Measurements from ENCODE around the gene LRRC38.
A peak's percentile ranks its signal among the peaks of the same experiment; 100 is the strongest.
"Not testable (repeated sequence)": the region's sequence is repeated elsewhere in the genome, so short reads cannot be mapped to it uniquely, and the experiment has no call there.

LRRC38 gene, protein sequence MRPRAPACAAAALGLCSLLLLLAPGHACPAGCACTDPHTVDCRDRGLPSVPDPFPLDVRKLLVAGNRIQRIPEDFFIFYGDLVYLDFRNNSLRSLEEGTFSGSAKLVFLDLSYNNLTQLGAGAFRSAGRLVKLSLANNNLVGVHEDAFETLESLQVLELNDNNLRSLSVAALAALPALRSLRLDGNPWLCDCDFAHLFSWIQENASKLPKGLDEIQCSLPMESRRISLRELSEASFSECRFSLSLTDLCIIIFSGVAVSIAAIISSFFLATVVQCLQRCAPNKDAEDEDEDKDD

DNA sequence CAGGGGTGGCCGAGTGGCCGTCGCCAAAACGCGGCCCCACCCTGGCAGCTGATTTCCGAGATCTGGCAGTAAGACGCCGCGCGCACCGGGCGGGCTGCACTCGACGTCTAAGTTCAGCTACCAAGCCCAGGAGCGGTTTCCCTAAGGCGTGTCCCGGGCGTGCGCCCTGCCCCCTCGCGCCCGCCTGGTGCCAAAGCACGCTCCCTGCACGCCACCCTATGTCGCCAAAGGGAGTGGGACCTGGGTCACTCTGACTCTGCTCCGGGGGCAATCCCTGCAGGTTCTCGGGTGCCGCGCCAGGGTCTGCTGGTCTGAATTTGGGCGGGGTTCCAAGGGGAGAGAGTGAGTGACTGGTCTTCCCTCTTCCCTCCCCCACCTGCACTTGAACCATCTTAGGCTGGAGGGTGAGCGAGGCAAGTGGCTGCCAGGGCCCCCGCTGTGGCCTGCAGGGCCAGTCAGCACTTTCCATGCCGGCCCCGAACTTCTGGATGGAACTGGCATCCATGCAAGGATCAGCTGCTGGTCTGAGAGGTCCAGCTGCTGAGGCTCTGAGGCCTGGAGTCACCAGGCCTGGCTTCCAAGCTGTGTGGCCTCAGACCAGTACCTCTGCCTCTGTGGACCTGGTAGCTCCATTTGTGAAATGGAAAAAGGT lies at the start of gene LRRC38:
Gene LRRC38, minus strand, starts transcription at position 109 of the 652 bp plus-strand sequence. CDS start 410 bp downstream, outside the sequence.
- peak; percentile 43 for DNase-seq (ENCODE audit: low read depth, low spot score)

DNA sequence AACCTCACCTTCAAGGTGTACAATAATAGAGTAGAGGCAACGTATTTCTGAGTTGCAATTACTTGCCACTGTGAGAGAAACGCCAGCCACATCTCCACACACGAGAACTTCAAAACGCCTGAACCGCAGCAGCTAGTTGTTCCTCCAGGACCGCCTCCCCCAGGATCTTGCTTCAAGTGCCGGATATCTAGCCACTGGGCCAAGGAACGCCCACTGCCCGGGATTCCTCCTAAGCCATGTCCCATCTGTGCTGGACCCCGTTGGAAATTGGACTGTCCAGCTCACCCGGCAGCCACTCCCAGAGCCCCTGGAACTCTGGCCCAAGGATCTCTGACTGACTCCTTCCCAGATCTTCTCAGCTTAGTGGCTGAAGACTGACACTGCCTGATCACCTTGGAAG lies 49.2 kb upstream of the LRRC38 start:
- not testable (repeated sequence) for DNase-seq (ENCODE audit: low read depth, low spot score)

DNA sequence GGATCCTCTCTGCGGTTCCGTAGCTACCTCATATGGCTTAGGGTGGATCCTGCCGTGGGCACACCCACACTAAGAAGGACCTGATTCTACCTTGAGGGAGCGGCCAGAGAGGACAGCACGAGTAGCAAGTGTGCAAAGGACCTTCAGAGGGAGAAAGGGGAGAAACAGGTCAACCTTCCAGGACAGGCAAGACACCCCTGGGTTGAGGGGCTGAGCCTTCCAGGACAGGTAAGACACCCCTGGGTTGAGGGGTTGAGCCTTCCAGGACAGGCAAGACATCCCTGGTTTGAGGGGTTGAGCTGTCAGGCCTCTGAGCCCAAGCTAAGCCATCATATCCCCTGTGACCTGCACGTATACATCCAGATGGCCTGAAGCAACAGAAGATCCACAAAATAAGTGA lies 46.7 kb upstream of the LRRC38 start:
- no peak for DNase-seq (ENCODE audit: low read depth, low spot score)

DNA sequence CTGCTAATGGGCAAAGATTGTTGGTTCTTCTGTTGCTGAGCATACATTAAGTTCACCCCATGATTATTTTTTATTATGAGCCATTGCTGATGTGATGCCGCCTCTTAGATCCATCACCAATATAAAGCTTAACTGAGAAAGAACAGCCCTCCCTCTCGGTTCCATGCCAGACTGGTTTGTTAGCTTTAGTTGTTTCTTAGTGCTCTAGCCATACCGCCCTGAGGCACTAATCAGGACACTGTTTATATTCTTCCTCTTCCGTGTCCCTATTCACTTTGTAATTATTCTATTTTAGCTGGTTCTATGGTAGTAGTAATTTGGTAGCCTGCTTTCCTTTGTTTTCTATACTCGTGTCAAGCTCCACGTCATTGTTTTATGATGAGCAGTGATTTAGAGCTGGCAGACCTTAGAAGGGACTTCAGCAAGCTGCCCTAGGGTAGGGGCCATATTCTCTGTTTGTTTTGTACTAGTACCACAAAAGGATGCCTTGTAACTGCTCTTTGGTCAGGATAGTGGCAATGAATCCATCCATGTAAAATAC lies 42.5 kb upstream of the LRRC38 start:
- DNase-seq (ENCODE audit: low read depth, low spot score) = peak; percentile 59

DNA sequence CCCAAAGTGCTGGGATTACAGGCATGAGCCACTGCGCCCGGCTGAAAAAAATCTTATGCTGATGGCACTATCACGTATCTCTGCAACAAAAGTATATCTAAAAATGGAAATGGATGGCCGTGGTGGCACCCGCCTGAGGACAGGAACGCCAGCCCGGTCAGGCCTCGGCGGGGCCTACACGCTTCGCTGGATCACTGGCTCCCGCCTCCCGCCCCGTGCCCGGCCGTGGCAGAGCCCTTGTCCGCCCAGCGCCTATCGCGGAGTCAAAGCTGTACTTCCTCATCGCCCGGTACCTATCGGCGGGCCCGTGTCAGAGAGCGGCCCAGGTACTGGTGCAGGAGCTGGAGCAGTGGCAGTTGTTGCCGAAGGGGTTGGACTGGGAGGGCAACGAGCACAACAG lies 41.0 kb upstream of the LRRC38 start:
- DNase-seq (ENCODE audit: low read depth, low spot score) = no peak

DNA sequence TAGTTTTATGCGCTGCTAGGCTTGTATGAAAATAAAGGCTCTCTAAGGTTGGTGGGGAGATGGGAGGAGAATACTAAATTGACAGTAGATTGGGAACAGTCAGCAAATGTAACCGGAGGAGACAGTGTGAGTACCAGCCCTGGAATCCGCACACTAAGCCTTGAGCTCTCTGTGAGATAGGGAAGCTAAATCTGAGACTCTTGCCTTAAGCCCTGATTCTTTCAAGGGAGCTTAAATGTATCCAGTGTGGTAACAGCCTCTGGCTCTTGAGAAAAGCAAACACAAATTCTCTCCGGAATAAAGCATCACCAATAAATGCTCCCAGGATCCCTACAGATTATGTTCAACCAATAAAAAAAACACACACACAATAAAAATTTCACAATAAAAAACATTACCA lies 36.9 kb upstream of the LRRC38 start:
- peak; percentile 38 for DNase-seq (ENCODE audit: low read depth, low spot score)

DNA sequence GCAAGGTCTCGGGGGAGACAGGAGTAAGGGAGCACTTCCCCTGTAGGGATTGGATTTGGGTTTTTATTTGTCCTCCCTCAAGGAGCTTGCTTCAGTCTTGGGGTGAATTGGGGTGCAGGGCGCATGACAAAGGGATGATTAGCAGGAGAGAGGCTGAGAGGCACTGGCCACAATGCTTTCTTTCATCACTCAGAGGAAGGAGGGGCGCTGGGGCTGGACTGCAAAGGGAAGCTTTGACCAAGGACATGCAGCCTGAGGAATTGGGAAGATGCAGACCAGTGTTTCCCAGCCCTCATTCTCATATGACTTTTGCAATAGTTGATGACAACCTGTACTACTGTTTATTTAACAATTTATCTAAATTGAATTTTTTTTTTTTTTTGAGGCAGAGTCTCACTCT lies 35.7 kb upstream of the LRRC38 start:
- no peak for DNase-seq (ENCODE audit: low read depth, low spot score)

DNA sequence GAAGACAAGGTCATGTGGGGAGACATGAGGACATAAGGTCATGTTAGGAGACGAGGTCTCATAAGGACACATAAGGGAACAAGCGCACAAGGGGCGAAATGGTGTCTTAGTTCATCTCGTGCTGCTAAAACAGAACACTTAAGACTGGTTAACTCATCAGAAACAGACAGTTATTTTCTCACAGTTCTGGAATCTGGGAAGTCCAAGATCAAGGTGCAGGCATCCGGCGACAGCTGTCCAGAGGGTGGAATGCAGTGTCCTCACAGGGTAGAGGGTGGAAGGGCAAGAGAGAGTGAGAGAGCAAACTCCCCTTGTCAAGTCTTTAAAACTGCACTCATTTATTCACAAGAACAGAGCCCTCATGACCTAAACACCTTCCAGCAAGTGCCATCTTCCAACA lies 35.2 kb upstream of the LRRC38 start:
- no peak for DNase-seq (ENCODE audit: low read depth, low spot score)

DNA sequence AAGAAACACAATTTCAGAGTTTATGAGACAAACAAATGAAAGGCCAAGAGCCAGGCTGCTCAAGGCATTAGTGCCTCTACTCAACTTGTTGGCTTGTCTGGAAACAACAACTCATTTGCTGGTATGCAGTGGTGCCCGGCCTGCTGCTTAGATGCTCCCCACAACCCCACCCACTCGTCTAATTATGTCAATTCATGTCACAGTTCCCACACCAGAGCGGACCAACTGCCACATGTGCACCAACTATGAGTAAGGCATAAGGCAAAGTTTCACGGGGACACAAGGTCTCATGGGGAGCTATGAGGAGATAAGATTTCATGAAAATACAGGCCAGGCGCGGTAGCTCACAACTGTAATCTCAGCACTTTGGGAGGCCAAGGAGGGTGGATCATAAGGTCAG lies 34.5 kb upstream of the LRRC38 start:
- no peak for DNase-seq (ENCODE audit: low read depth, low spot score)

DNA sequence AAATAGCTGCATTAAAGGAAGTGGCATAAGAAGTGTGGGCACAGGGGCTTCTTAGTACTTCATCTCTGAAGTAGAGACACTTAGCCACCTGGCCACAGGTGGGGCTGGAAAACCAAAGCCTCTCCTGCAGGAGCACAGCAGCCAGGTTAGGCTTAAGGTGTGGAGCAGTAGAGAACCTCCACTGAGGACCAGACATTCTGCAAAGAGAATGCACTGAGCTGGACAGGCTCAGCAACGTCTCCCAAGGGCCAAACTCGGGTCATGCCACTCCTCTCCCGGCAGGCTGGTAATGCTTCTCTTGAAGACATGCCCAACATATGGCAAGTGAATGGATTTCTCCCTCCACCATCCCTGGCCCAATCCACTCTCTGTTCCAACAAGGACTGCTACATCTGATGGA lies 33.0 kb upstream of the LRRC38 start:
- DNase-seq (ENCODE audit: low read depth, low spot score) = no peak

DNA sequence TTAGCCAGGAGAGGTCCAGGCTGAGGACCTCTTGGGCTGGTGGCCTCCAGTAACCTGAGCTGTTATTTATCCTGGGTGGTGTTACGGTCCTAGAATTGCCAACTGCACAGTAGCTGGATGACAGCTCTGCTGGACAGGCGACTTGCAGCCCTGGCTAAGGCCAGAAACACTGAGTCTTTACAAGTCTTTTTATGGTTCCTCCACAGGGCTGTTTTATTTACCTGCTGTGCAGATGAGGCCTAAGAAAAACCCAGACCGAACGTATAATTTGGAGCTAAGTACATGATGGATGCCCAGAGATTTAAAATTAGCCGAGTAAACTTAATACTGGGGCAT lies 30.4 kb upstream of the LRRC38 start:
- DNase-seq (ENCODE audit: low read depth, low spot score) = no peak

DNA sequence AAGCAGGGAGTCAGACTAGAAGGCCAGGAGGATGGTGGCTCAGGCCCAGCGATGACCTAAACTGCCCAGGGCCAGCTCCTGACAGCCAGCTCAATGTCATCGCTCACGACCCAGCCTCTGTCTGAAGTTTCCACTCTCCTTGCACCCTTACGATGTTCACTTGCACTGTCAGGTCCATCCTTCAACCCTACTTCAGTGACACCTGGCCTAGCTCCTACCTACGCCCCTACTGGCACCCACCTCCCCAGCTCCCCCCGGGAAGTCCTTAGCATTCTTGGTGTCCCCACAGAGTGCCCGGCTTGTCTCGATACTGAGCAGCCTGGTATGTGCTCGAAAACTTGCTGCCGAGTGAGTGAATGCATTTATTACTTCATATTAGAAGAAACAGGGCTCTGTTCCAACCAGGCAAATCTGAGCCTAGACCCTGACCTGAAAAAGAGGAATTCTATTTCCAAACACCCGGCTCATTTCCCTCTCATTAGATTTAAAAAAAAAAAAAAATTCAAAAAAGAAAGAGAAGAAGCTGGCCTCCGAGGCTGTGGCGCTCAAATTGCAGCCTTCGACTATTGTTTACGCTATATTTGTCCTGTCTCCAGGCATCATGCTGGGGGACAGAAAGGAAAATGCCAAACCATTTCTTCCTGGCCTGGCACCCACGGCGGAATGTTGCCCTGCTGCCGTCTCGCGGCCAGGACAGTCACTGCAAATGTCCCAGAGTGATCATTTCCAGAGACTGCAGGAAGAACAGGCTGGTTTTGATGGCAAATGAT lies 29.8 kb upstream of the LRRC38 start:
- DNase-seq (ENCODE audit: low read depth, low spot score) = peak; percentile 62

DNA sequence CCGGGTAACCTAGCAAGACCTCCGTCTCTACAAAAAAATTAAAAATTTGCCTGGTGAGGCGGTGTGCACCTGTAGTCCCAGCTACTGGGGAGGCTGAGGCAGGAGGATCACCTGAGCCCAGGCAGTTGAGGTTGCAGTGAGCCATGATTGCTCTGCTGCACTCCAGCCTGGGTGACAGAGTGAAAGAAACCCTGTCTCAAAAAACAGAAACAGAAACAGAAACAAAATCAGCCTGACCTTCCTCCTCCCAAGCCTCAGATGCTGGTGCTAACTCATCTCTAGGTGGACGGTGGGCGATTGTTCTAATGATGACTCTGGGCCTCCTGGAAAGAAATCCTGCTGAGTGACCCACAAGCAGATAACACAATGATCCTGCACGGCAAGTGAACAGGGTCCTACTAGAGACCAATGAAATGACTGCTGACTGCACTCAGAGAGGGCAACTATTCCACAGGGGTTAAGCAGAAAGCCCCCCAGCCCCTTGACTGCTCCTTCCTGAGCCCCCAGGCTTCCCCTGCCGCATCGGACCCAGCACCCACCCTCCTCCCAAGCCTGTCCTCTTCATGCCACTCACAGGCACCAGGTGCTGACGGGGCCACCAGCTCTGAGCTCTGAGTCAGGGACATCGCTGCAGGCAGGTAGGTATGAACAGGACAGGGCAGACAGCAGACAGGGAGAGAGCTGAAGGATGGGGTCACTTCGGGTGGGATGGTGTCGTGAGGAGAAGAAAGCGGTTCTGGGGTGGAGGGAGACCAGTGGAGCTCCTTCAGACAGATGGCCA lies 27.8 kb upstream of the LRRC38 start:
- no peak for DNase-seq (ENCODE audit: low read depth, low spot score)

DNA sequence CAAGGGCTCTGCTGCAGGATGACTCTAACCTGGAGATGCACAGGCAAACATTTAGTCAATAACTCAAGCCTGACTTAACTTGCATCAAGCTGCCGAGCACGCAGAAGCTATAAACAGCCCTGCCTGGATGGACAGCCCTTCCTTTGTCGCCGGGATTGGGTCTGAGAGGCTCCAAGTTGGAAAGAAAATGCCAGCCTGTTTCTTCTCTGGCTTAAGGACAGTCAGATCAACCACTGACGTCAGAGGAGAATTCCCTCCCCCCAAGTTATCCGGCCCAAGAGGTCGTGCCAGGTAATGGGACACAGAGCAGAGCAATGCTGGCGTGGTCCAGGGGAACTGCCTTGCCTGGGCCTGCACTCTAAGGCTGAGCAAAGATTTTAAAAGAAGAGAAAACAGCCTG lies 27.1 kb upstream of the LRRC38 start:
- no peak for DNase-seq (ENCODE audit: low read depth, low spot score)

DNA sequence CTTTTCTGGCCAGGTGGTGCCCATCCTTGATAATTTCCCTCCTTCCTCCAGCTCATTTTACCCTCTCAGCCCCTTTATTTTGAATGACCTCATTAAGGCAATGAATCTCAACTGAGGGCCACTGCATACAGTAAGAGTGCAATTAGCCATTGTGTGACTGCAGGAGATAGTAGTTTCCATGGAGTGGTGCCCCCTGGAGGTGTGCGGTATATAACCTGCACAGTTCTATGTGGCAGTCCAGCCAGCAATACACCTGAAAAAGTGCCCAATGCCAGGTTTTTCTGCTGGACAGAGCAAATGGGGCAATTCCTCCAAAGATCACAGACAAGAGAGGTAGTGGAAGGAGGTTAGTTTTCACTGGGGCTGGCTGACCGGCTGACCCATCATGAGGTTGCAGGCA lies 25.9 kb upstream of the LRRC38 start:
- no peak for DNase-seq (ENCODE audit: low read depth, low spot score)

DNA sequence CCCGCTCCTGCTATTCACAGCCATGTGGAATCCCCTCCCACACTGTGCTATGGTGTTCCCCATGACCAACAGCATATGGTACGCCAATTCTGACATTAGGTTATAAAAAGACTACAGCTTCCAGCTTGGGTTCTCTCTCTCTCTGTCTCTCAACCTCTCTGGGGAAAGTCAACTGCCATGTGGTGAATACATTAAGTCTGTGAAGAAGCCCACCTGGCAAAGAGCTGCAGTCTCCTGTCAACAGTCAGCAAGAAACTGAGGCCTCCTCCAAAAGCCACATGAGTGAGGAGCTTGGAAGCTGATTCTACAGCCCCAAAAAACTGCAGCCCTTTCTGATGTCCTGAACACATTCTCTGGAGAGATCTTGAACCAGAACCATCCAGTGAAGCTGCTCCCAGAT lies 25.0 kb upstream of the LRRC38 start:
- DNase-seq (ENCODE audit: low read depth, low spot score) = no peak

DNA sequence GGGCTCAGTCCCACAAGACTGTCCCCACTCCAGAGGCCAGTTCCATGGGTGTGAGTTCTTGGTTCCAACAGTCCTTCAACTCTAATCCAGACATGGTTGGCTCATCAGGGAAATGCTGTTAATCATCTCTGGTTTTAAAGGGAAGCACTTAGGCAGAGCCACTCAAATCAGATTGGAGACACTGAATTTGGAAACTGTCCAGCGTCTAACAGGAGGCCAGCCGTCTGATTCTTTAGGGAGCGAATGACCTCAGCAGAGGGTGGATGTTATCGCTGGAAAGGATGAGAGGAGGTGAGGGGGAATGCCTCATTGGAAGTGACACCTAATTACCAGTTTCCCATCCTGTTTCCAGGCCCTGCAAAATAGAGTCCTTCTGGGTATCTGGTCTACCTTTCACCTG lies 22.8 kb upstream of the LRRC38 start:
- no peak for DNase-seq (ENCODE audit: low read depth, low spot score)

DNA sequence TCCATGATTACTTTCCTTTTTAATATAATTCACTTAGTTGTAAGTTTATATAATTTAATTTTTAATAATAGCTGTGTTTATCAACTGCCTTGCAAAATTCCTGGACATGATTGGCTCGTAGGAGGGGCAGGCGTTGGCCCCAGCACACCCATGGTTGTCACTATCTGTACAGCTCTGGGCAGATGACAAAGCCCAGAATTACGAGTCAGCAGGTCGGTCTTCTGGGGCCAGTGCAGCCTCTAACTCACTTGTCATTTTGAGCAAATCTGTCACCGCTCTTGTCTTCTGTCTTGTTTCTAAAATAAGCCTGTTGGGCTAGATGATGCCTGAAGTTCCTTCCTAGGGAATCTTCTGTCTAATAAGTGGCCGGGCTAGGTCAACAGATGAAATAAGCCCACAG lies 21.4 kb upstream of the LRRC38 start:
- no peak for DNase-seq (ENCODE audit: low read depth, low spot score)

DNA sequence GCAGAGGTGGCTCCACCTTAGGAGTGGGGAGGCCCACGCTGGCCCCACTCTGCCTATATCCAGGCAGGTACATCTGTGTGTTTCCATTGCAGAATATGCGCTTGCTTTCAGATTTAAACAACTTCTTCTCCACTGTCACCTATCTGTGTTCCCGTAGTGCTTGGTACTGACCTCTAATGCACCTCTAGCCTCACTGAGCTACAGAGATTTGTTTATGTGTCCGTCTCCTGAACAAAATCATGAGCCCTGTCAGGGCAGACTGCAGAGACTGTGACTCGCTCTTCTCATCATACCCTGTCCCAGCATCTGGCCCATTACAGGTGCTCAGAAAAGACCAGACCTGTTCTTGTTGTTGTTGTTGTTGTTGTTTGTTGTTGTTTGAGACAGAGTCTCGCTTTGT lies 14.5 kb upstream of the LRRC38 start:
- DNase-seq (ENCODE audit: low read depth, low spot score) = no peak

DNA sequence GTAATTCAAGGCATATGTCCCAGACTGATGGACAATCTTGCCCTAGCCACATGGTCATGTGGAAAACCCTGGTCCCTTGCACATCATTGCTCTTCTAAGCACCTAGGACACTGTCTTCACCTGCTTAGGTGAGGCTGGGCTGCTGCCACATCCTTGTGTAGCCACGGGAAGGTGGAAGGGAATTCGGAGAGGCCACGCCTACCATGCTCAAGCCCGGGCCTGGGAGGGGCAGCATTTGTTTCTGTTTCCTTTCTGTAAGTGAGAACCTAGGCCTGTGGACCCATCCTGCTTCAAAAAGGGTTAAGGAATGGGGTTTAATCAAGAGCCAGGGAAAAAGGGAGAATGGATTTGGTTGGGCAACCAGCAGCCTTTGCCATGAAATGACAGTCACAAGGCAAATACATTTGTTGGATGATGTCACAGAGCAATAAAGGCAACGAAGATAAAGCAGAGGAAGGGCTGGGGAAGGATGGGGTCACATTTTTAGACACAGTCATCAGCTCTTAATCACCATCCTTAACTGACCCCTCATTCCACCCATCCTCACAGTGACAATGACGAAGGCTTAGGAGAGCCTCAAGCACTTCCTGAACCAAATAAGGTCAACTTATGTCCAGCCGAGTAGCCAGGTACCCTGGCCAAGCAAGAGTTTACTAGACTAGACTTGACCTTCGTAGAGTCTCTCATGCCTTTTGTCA lies 10.1 kb upstream of the LRRC38 start:
- peak; percentile 27 for DNase-seq (ENCODE audit: low read depth, low spot score)

DNA sequence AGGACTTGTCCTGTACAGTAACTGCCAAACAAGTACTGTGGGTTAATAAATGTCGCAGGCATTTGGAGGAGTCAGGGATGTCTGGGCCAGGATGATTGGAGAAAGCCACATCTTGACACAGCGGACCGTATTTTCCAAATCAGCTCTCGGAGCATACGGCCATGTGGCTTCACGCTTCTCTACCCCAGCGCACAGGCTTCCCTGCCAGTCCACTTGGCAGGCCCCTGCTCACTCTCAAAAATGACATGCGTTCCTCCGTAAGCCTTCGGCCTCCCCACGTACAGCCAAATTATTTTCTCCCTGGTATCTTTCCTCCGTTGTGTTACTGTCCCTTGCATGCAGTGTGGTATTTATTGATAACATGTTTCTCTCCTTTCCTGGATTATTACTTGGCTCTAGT lies 7.2 kb upstream of the LRRC38 start:
- DNase-seq (ENCODE audit: low read depth, low spot score) = no peak

Data from ELF-1 (cell line).